Activated gamma-delta T cell treated with anti-CD3 and anti-CD28 coated beads, Interleukin-2, amount 50 U/mL, for 16 hours (primary cell): ENCODE data around the gene BET1.

Experiments
- DNase-seq: peaks from one replicate; pipeline ENCODE4 v3.0.0-alpha.2; 2020; ENCODE audit warnings: low read depth

BET1 gene

GRCh38 chr7:94011714-94012353 is 7.7 kb upstream of the BET1 start:
- no peak for DNase-seq

- DNase-seq: no peak
These were observed 4.4 kb upstream of the BET1 start for GRCh38 chr7:94008537-94008936.

GRCh38 chr7:94005753-94006152 is 1.6 kb upstream of the BET1 start:
- DNase-seq: no peak

- no peak for DNase-seq
These were observed 620 bp downstream of the BET1 start for GRCh38 chr7:94003446-94004023.

- no peak for DNase-seq
These were observed 2.8 kb downstream of the BET1 start for GRCh38 chr7:94001396-94001795.

GRCh38 chr7:93997868-93998267 is 6.3 kb downstream of the BET1 start:
- no peak for DNase-seq

- no peak for DNase-seq
These were observed 11.6 kb downstream of the BET1 start for GRCh38 chr7:93992421-93993110.

- no peak for DNase-seq
These were observed 16.9 kb downstream of the BET1 start for GRCh38 chr7:93987297-93987696.

GRCh38 chr7:93985101-93985500 is 19.1 kb downstream of the BET1 start:
- DNase-seq: no peak

- no peak for DNase-seq
These were observed 20.1 kb downstream of the BET1 start for GRCh38 chr7:93984024-93984423.

- DNase-seq: no peak
These were observed 22.7 kb downstream of the BET1 start for GRCh38 chr7:93981480-93981874.

- no peak for DNase-seq
These were observed 23.2 kb downstream of the BET1 start for GRCh38 chr7:93980744-93981479.

- no peak for DNase-seq
These were observed 26.8 kb downstream of the BET1 start for GRCh38 chr7:93977211-93977950.

- DNase-seq: no peak
These were observed 31.0 kb downstream of the BET1 start for GRCh38 chr7:93973134-93973533.

- no peak for DNase-seq
These were observed 32.0 kb downstream of the BET1 start for GRCh38 chr7:93972029-93972725.

GRCh38 chr7:93968911-93969620 is 35.1 kb downstream of the BET1 start:
- no peak for DNase-seq

GRCh38 chr7:93964813-93965212 is 39.3 kb downstream of the BET1 start:
- no peak for DNase-seq

GRCh38 chr7:93964262-93964661 is 39.9 kb downstream of the BET1 start:
- DNase-seq: no peak

- no peak for DNase-seq
These were observed 43.2 kb downstream of the BET1 start for GRCh38 chr7:93960986-93961385.

- DNase-seq: no peak
These were observed 45.5 kb downstream of the BET1 start for GRCh38 chr7:93958651-93959050.

- DNase-seq: no peak
These were observed 45.9 kb downstream of the BET1 start for GRCh38 chr7:93958216-93958615.
